PC-3 (cell line): ENCODE measurements around the gene ZNF213. TPM values are rescaled to one million over a fixed set of nuclear protein-coding genes. Genes with fewer than 3 reads are reported as not detected.

Source experiments
- ATAC-seq: fragments of 200-7000 bp; cut with Tn5 transposase; 2 replicates; pipeline ENCODE4 v1.9.1; 2020; ENCODE audit warnings: mild to moderate bottlenecking, moderate library complexity
- BruUV-seq: library from RNA; stranded (reverse); fragments of 400-500 nt; replicated peaks from 2 replicates; lab custom pipeline; 2021; lab: Mats Ljungman, UMichigan
- CTCF ChIA-PET: fragments of 300-600 bp; sonication (Branson Sonifier 250); formaldehyde crosslinking; loops from one replicate; lab custom pipeline; 2022; ENCODE audit warnings: antibody characterized with exemption; lab: Charles Lee
- POLR2A ChIA-PET: fragments of 300-600 bp; sonication (Branson Sonifier 250); formaldehyde crosslinking; loops from one replicate; lab custom pipeline; 2022; ENCODE audit warnings: antibody characterized with exemption; ENCODE audit not compliant: unreplicated experiment; lab: Charles Lee
- DNase-seq: peaks from one replicate; pipeline ENCODE4 v3.0.0-alpha.2; 2015
- H2AFZ ChIP-seq: fragments of 300-600 bp; sonication (generic); 2 replicates; pipeline ENCODE4 v1.6.0; 2016; ENCODE audit warnings: antibody characterized with exemption, low read length
- H3F3A ChIP-seq: fragments of 300-600 bp; sonication (generic); one replicate; pipeline ENCODE4 v1.6.0; 2017; ENCODE audit warnings: antibody characterized with exemption, low read length, control low read depth, mild to moderate bottlenecking; ENCODE audit not compliant: unreplicated experiment
- H3K27ac ChIP-seq: fragments of 300-600 bp; sonication (generic); 2 replicates; pipeline ENCODE4 v1.5.1; 2016; ENCODE audit warnings: mild to moderate bottlenecking, low read length
- H3K27me3 ChIP-seq: fragments of 300-600 bp; sonication (generic); 2 replicates; pipeline ENCODE4 v1.6.1; 2016; ENCODE audit warnings: low read length, mixed read lengths
- H3K36me3 ChIP-seq: fragments of 300-600 bp; sonication (generic); 2 replicates; pipeline ENCODE4 v1.6.1; 2016; ENCODE audit warnings: low read depth, mixed run types, low read length, mixed read lengths
- H3K4me1 ChIP-seq: fragments of 300-600 bp; sonication (generic); 2 replicates; pipeline ENCODE4 v1.5.1; 2016; ENCODE audit warnings: low read length; ENCODE audit not compliant: insufficient read depth
- H3K4me2 ChIP-seq: fragments of 300-600 bp; sonication (generic); 2 replicates; pipeline ENCODE4 v1.6.0; 2016; ENCODE audit warnings: low read length
- H3K4me3 ChIP-seq: fragments of 300-600 bp; sonication (generic); 2 replicates; pipeline ENCODE4 v1.5.1; 2016; ENCODE audit warnings: mild to moderate bottlenecking, low read length, mixed read lengths
- H3K79me2 ChIP-seq: fragments of 300-600 bp; sonication (generic); 2 replicates; pipeline ENCODE4 v1.6.1; 2017; ENCODE audit warnings: low read length, mixed read lengths
- H3K9ac ChIP-seq: fragments of 300-600 bp; sonication (generic); 2 replicates; pipeline ENCODE4 v1.6.0; 2016; ENCODE audit warnings: mild to moderate bottlenecking, low read length
- H3K9me2 ChIP-seq: fragments of 300-600 bp; sonication (generic); replicated peaks from 2 replicates; pipeline ENCODE4 v1.6.1; 2016; ENCODE audit warnings: mixed run types, low read length, mixed read lengths
- H3K9me3 ChIP-seq: fragments of 300-600 bp; sonication (generic); 2 replicates; pipeline ENCODE4 v1.6.1; 2016; ENCODE audit warnings: low read length, mixed read lengths
- H4K20me1 ChIP-seq: fragments of 300-600 bp; sonication (generic); 2 replicates; pipeline ENCODE4 v1.6.1; 2016; ENCODE audit warnings: low read length, mixed read lengths
- EZH2 ChIP-seq: fragments of 300-600 bp; sonication (generic); IDR thresholded peaks from one replicate; pipeline ENCODE4 v1.6.1; 2017; ENCODE audit warnings: antibody characterized with exemption, mild to moderate bottlenecking, low read length; ENCODE audit not compliant: unreplicated experiment
- EZH2phosphoT487 ChIP-seq: fragments of 300-600 bp; sonication (generic); IDR thresholded peaks from 2 replicates; pipeline ENCODE4 v1.6.1; 2018; ENCODE audit warnings: mild to moderate bottlenecking, antibody characterized with exemption, low read length, borderline replicate concordance
- intact Hi-C: fragments of 100-400 bp; cut with micrococcal nuclease; formaldehyde crosslinking; loops from 2 replicates; pipeline ENCODE4 v1.9.0; 2023
- total RNA-seq: library from RNA; depleted of rRNA; stranded (reverse); fragments of >200 nt; gene quantifications from 2 replicates; pipeline ENCODE4 v1.2.3, GENCODE V29; 2014
- TF ChIP-seq, protein P1 (sequence below): fragments of 300-600 bp; sonication (generic); conservative IDR thresholded peaks from 2 replicates; pipeline ENCODE4 v1.5.1; 2017; ENCODE audit warnings: antibody characterized with exemption, low read depth, mild to moderate bottlenecking, low read length

Gene ZNF213
- total RNA-seq, 1 experiment from 2014 or later, result 3.6 TPM

DNA sequence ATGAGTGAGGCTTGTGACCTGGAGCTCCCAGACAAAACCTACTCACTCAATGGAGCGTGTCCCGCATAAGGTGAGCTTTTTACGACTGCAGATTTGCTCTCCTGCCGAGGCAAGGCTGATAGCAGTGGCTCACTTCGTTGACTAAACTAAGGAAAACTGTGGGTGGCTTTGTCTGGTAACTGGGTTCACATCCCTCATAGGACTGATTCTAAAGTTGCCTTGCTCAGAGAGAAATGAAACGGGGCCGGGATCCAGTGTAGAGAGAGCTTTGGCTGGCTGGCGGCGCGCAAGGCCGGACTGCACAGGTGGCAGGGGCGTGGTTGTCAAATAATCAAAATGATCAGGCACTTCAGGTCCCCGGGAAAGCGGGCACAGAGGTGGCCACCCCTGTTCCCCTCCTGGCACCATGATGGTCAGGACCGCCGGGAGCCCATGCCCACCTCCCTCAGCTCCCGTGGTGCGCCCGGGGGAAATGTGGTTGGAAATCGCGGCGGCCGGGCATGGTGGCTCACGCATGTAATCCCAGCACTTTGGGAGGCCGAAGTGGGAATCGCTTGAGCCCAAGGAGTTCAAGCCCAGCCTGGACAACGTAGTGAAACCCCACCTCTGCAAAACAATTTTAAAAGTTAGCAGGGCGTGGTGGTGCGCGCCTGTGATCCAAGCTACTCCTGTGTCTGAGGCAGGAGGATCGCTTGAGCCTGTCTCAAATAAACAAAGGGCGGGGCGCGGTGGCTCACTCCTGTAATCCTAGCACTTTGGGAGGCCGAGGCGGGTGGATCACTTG is 26.6 kb downstream of the ZNF213 start:
- DNase-seq, result no peak
- no peak overlapping the region for H2AFZ ChIP-seq
- H3K4me2 ChIP-seq, result no peak overlapping the region
- ChIA-PET POLR2A (no interaction called here), CTCF (no interaction called here)
- H3K9ac ChIP-seq, result no peak overlapping the region
- no peaks in the 10 kb centered on the region for H3K9me3 ChIP-seq
- H4K20me1 ChIP-seq, result no peaks in the 10 kb centered on the region
- no peaks in the 10 kb centered on the region for H3K27me3 ChIP-seq
- intact Hi-C loops, result no loop called here
- no peaks in the 10 kb centered on the region for H3K79me2 ChIP-seq
- BruUV-seq, result no TSS peak
- no peak overlapping the region for H3K4me3 ChIP-seq
- ATAC-seq, result no peak
- H3K4me1 ChIP-seq, result no peaks in the 10 kb centered on the region
- no peak overlapping the region for H3K27ac ChIP-seq
- H3K36me3 ChIP-seq, result no peaks in the 10 kb centered on the region
- no peaks in the 10 kb centered on the region for H3F3A ChIP-seq
- TF ChIP-seq EZH2 (no peak), EZH2phosphoT487 (no peak)
- TF ChIP-seq, protein P1, sequence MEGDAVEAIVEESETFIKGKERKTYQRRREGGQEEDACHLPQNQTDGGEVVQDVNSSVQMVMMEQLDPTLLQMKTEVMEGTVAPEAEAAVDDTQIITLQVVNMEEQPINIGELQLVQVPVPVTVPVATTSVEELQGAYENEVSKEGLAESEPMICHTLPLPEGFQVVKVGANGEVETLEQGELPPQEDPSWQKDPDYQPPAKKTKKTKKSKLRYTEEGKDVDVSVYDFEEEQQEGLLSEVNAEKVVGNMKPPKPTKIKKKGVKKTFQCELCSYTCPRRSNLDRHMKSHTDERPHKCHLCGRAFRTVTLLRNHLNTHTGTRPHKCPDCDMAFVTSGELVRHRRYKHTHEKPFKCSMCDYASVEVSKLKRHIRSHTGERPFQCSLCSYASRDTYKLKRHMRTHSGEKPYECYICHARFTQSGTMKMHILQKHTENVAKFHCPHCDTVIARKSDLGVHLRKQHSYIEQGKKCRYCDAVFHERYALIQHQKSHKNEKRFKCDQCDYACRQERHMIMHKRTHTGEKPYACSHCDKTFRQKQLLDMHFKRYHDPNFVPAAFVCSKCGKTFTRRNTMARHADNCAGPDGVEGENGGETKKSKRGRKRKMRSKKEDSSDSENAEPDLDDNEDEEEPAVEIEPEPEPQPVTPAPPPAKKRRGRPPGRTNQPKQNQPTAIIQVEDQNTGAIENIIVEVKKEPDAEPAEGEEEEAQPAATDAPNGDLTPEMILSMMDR, result no peak
- H3K9me2 ChIP-seq, result no peaks in the 10 kb centered on the region

DNA sequence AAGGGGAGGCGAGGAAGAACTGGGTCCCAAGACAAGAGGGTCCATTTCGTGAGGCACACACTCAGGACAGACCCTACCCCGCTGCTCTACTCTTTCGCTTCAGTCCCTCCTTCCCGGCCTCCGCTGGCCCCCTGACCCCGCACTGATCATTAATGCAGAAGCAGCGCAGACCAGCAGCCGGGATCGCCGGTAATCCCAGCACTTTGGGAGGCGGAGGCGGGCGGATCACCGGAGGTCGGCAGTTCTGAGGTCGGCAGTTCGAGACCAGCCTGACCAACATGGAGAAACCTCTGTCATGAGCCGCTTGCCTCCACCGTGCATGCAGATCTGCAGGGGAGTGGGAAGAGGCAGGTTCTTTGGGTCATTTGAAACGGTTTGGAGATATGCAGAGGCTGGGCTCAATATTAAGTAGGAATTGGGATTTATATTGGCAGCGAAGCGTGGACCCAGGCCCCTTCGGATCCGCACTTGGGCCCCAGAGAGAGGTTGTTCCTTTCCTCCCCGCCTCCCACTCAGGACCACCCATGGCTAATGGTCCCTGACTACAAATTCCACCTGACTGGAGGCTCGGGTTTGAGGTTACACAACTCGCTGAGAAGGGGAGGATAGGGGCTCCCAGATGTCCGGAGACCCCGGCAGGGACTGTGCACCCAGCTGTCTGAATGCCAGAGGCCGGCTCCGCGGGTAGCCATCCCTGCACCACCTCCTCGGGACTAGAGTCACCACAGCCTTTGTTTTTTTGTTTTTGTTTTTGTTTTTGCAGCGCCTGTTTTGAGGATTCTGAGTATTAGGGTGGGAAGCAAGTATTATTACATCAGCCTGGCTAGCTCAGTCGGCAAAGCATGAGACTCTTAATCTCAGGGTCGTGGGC is 29.5 kb downstream of the ZNF213 start:
- Histone ChIP-seq H4K20me1 (no peaks in the 10 kb centered on the region), H3K27me3 (peaks cover 3% of the 10 kb centered on the region; the same call in 1 of the 2 replicates), H3K9me2 (no peaks in the 10 kb centered on the region), H2AFZ (no peak overlapping the region), H3K4me1 (no peaks in the 10 kb centered on the region), H3K9me3 (no peaks in the 10 kb centered on the region), H3K79me2 (no peaks in the 10 kb centered on the region), H3K4me2 (no peak overlapping the region), H3F3A (no peaks in the 10 kb centered on the region), H3K4me3 (no peak overlapping the region), H3K27ac (no peak overlapping the region), H3K9ac (no peak overlapping the region), H3K36me3 (no peaks in the 10 kb centered on the region)
- no TSS peak for BruUV-seq
- ChIA-PET CTCF (no interaction called here), POLR2A (no interaction called here)
- ATAC-seq (no peak), DNase-seq (no peak)
- intact Hi-C loops, result no loop called here
- TF ChIP-seq EZH2phosphoT487 (no peak), EZH2 (no peak)
- TF ChIP-seq, protein P1, result no peak
